ENCODE results near the gene CGB1.
"Not testable (repeated sequence)": the region's sequence is repeated elsewhere in the genome, so short reads cannot be mapped to it uniquely, and the experiment has no call there.

- TF ChIP-seq CTCF (conservative IDR thresholded peaks at IDR 0.05; ENCODE audit: low read length); EZH2phosphoT487 (IDR thresholded peaks at IDR 0.05; ENCODE audit: borderline replicate concordance, low read depth, low read length): not testable (repeated sequence)
Measured at GRCh38 chr19:49049011-49049410, 12.3 kb upstream of the CGB1 start, which contains the start of gene CGB8.

Data from OCI-LY7 (cell line).